WTC11 (cell line): ENCODE measurements around the gene OR4D1. TPM values are rescaled to one million over a fixed set of nuclear protein-coding genes. Genes with fewer than 3 reads are reported as not detected.

ENCODE experiments used
- ATAC-seq: fragments of 200-7000 bp; cut with Tn5 transposase; 2 replicates; pipeline ENCODE4 v1.10.0; 2021; ENCODE audit warnings: mild to moderate bottlenecking, moderate library complexity
- CTCF ChIA-PET: fragments of 300-600 bp; sonication (Branson Sonifier 250); formaldehyde crosslinking; loops from one replicate; lab custom pipeline; 2021; ENCODE audit warnings: antibody characterized with exemption; lab: Charles Lee
- POLR2A ChIA-PET: fragments of 350-600 bp; sonication (Branson Sonifier 250); formaldehyde crosslinking; loops from one replicate; lab custom pipeline; 2021; ENCODE audit warnings: antibody characterized with exemption; lab: Charles Lee
- DNase-seq: peaks from one replicate; pipeline ENCODE4 v3.0.0; 2021; ENCODE audit warnings: low spot score
- H3K27ac Mint-ChIP-seq: 2 replicates; pipeline ENCODE4 v1.8.0; 2021; ENCODE audit warnings: mixed read lengths
- H3K27me3 Mint-ChIP-seq: 2 replicates; pipeline ENCODE4 v1.8.0; 2021; ENCODE audit warnings: low read depth, mild to moderate bottlenecking, moderate library complexity, mixed read lengths
- H3K36me3 Mint-ChIP-seq: 2 replicates; pipeline ENCODE4 v1.8.0; 2021; ENCODE audit warnings: mixed read lengths
- H3K4me1 Mint-ChIP-seq: 2 replicates; pipeline ENCODE4 v1.8.0; 2022; ENCODE audit warnings: mixed read lengths
- H3K4me3 Mint-ChIP-seq: 2 replicates; pipeline ENCODE4 v1.8.0; 2021; ENCODE audit warnings: mild to moderate bottlenecking, moderate library complexity, mixed read lengths
- H3K9me3 Mint-ChIP-seq: 2 replicates; pipeline ENCODE4 v1.8.0; 2021; ENCODE audit warnings: mixed read lengths
- ATF1 ChIP-seq: sonication (generic); formaldehyde crosslinking; IDR thresholded peaks from 2 replicates; pipeline ENCODE4 v1.8.1; 2023; ENCODE audit warnings: mild to moderate bottlenecking, moderate library complexity, missing genetic modification reagents
- ESRRA ChIP-seq: sonication (generic); formaldehyde crosslinking; IDR thresholded peaks from 2 replicates; pipeline ENCODE4 v1.8.1; 2022; ENCODE audit warnings: mild to moderate bottlenecking, missing genetic modification reagents, borderline replicate concordance
- FOXJ3 ChIP-seq: sonication (generic); formaldehyde crosslinking; IDR thresholded peaks from 2 replicates; pipeline ENCODE4 v1.9.0; 2021; ENCODE audit warnings: missing genetic modification reagents, mild to moderate bottlenecking, borderline replicate concordance
- FOXP1 ChIP-seq: sonication (generic); formaldehyde crosslinking; IDR thresholded peaks from 2 replicates; pipeline ENCODE4 v1.8.0; 2022; ENCODE audit warnings: missing genetic modification reagents, mild to moderate bottlenecking, moderate library complexity, borderline replicate concordance
- GRHL2 ChIP-seq: fragments of 250-450 bp; sonication (Bioruptor Pico); IDR thresholded peaks from 2 replicates; pipeline ENCODE4 v1.8.0; 2022; ENCODE audit warnings: mild to moderate bottlenecking, moderate library complexity; ENCODE audit not compliant: insufficient replicate concordance, severe bottlenecking
- MXD4 ChIP-seq: fragments of 250-450 bp; sonication (Bioruptor Pico); IDR thresholded peaks from 2 replicates; pipeline ENCODE4 v1.8.0; 2021; ENCODE audit warnings: mild to moderate bottlenecking, moderate library complexity, borderline replicate concordance
- NFYB ChIP-seq: sonication (generic); formaldehyde crosslinking; conservative IDR thresholded peaks from 2 replicates; pipeline ENCODE4 v1.8.0; 2022; ENCODE audit warnings: low read depth, missing genetic modification reagents
- NR2C2 ChIP-seq: sonication (generic); formaldehyde crosslinking; IDR thresholded peaks from 2 replicates; pipeline ENCODE4 v1.8.0; 2022; ENCODE audit warnings: mild to moderate bottlenecking, missing genetic modification reagents
- TEAD1 ChIP-seq: sonication (generic); formaldehyde crosslinking; IDR thresholded peaks from 2 replicates; pipeline ENCODE4 v1.8.0; 2022; ENCODE audit warnings: mild to moderate bottlenecking, missing genetic modification reagents
- TEAD4 ChIP-seq: sonication (generic); formaldehyde crosslinking; IDR thresholded peaks from 2 replicates; pipeline ENCODE4 v1.8.0; 2022; ENCODE audit warnings: mild to moderate bottlenecking, missing genetic modification reagents
- ZNF121 ChIP-seq: sonication (generic); formaldehyde crosslinking; IDR thresholded peaks from 2 replicates; pipeline ENCODE4 v1.8.0; 2023; ENCODE audit warnings: missing genetic modification reagents
- ZNF317 ChIP-seq: sonication (generic); formaldehyde crosslinking; IDR thresholded peaks from 2 replicates; pipeline ENCODE4 v1.8.1; 2023; ENCODE audit warnings: low read depth, mild to moderate bottlenecking, moderate library complexity, missing genetic modification reagents, borderline replicate concordance
- ZNF396 ChIP-seq: fragments of 250-450 bp; sonication (Bioruptor Pico); IDR thresholded peaks from 2 replicates; pipeline ENCODE4 v1.8.0; 2021; ENCODE audit warnings: mild to moderate bottlenecking, moderate library complexity, borderline replicate concordance
- total RNA-seq: library from RNA; stranded (reverse); gene quantifications from 3 replicates; pipeline ENCODE4 v1.2.3, GENCODE V29; 2021
- TF ChIP-seq, protein P1 (sequence below): fragments of 250-450 bp; sonication (Bioruptor Pico); IDR thresholded peaks from 2 replicates; pipeline ENCODE4 v2.1.2; 2022; ENCODE audit warnings: mild to moderate bottlenecking, moderate library complexity
- TF ChIP-seq, protein P2 (sequence below): fragments of 250-450 bp; sonication (Bioruptor Pico); IDR thresholded peaks from 2 replicates; pipeline ENCODE4 v1.9.0; 2021; ENCODE audit warnings: mild to moderate bottlenecking
- TF ChIP-seq, protein P3 (sequence below): sonication (generic); formaldehyde crosslinking; IDR thresholded peaks from 2 replicates; pipeline ENCODE4 v1.8.1; 2023; ENCODE audit warnings: mild to moderate bottlenecking, missing genetic modification reagents
- TF ChIP-seq, protein P4 (sequence below): sonication (generic); formaldehyde crosslinking; conservative IDR thresholded peaks from 2 replicates; pipeline ENCODE4 v1.8.1; 2022; ENCODE audit warnings: mild to moderate bottlenecking, missing genetic modification reagents
- TF ChIP-seq, protein P5 (sequence below): sonication (generic); formaldehyde crosslinking; IDR thresholded peaks from 2 replicates; pipeline ENCODE4 v1.8.1; 2022; ENCODE audit warnings: low read depth, mild to moderate bottlenecking, moderate library complexity, missing genetic modification reagents, borderline replicate concordance
- TF ChIP-seq, protein P6 (sequence below): sonication (generic); formaldehyde crosslinking; IDR thresholded peaks from 2 replicates; pipeline ENCODE4 v1.8.1; 2023; ENCODE audit warnings: mild to moderate bottlenecking, moderate library complexity, missing genetic modification reagents
- TF ChIP-seq, protein P7 (sequence below): sonication (generic); formaldehyde crosslinking; IDR thresholded peaks from 2 replicates; pipeline ENCODE4 v1.8.0; 2023; ENCODE audit warnings: missing genetic modification reagents, mild to moderate bottlenecking, borderline replicate concordance
- TF ChIP-seq, protein P8 (sequence below): fragments of 250-450 bp; sonication (Bioruptor Pico); IDR thresholded peaks from 2 replicates; pipeline ENCODE4 v1.9.0; 2021; ENCODE audit warnings: mild to moderate bottlenecking

Gene OR4D1
- total RNA-seq, 1 experiment from 2014 or later = 0.17 TPM

DNA sequence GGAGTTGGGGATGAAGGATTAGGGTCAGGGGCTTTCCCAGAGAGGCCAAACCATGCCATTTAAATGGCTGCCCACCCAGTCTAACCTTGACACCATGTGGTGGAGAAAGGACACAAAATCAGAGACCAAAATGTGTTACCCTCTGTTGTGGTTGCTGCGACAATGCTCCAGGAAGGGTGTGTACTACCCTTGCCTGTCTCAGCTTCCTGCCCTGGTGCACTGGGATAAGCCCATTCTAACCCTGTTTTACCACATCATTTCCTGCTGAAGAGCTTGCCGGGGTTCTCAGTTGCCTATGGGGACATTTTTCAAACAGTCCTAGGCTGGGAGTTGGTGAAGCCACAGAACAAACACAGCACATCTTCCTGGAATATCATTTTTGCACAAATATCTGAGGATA is 4.9 kb downstream of the OR4D1 start:
- ChIA-PET CTCF (no interaction called here), POLR2A (no interaction called here)
- Mint-ChIP-seq H3K36me3 (no peaks in the 10 kb centered on the region), H3K4me3 (no peak overlapping the region), H3K27me3 (peaks cover 76% of the 10 kb centered on the region), H3K9me3 (no peaks in the 10 kb centered on the region), H3K27ac (no peak overlapping the region), H3K4me1 (peaks cover 6% of the 10 kb centered on the region; the same call in 1 of the 2 replicates)
- no peak for TF ChIP-seq ESRRA
- TF ChIP-seq, protein P1, sequence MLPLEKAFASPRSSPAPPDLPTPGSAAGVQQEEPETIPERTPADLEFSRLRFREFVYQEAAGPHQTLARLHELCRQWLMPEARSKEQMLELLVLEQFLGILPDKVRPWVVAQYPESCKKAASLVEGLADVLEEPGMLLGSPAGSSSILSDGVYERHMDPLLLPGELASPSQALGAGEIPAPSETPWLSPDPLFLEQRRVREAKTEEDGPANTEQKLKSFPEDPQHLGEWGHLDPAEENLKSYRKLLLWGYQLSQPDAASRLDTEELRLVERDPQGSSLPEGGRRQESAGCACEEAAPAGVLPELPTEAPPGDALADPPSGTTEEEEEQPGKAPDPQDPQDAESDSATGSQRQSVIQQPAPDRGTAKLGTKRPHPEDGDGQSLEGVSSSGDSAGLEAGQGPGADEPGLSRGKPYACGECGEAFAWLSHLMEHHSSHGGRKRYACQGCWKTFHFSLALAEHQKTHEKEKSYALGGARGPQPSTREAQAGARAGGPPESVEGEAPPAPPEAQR (CRISPR knock-in tag) = no peak
- TF ChIP-seq ZNF121 (CRISPR knock-in tag) = no peak
- TF ChIP-seq ATF1 (CRISPR knock-in tag) = no peak
- TF ChIP-seq ZNF396 (CRISPR knock-in tag) = no peak
- TF ChIP-seq, protein P2, sequence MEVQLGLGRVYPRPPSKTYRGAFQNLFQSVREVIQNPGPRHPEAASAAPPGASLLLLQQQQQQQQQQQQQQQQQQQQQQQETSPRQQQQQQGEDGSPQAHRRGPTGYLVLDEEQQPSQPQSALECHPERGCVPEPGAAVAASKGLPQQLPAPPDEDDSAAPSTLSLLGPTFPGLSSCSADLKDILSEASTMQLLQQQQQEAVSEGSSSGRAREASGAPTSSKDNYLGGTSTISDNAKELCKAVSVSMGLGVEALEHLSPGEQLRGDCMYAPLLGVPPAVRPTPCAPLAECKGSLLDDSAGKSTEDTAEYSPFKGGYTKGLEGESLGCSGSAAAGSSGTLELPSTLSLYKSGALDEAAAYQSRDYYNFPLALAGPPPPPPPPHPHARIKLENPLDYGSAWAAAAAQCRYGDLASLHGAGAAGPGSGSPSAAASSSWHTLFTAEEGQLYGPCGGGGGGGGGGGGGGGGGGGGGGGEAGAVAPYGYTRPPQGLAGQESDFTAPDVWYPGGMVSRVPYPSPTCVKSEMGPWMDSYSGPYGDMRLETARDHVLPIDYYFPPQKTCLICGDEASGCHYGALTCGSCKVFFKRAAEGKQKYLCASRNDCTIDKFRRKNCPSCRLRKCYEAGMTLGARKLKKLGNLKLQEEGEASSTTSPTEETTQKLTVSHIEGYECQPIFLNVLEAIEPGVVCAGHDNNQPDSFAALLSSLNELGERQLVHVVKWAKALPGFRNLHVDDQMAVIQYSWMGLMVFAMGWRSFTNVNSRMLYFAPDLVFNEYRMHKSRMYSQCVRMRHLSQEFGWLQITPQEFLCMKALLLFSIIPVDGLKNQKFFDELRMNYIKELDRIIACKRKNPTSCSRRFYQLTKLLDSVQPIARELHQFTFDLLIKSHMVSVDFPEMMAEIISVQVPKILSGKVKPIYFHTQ (CRISPR knock-in tag) = no peak
- TF ChIP-seq, protein P3, sequence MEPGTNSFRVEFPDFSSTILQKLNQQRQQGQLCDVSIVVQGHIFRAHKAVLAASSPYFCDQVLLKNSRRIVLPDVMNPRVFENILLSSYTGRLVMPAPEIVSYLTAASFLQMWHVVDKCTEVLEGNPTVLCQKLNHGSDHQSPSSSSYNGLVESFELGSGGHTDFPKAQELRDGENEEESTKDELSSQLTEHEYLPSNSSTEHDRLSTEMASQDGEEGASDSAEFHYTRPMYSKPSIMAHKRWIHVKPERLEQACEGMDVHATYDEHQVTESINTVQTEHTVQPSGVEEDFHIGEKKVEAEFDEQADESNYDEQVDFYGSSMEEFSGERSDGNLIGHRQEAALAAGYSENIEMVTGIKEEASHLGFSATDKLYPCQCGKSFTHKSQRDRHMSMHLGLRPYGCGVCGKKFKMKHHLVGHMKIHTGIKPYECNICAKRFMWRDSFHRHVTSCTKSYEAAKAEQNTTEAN (CRISPR knock-in tag) = no peak
- TF ChIP-seq, protein P4, sequence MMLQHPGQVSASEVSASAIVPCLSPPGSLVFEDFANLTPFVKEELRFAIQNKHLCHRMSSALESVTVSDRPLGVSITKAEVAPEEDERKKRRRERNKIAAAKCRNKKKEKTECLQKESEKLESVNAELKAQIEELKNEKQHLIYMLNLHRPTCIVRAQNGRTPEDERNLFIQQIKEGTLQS (CRISPR knock-in tag) = no peak
- ATAC-seq = no peak
- DNase-seq = no peak

DNA sequence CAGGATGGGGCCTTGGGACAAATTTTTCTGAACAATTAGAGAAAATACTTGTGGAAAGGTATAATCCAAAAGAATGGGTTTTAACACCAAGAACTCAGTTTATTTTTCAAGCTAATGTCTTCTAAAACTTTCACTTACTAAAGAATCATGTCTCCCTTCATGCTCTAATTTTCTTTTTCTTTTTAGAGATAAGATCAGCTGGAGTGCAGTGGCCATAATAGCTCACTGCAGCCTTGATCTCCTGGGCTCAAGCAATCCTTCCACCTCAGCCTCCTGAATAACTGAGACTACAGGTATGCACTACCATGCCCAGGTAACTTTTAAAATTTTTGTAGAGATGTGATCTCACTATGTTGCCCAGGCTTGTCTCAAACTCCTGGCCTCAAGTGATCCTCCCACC is 5.5 kb downstream of the OR4D1 start:
- Mint-ChIP-seq H3K9me3 (no peaks in the 10 kb centered on the region), H3K27me3 (peaks cover 75% of the 10 kb centered on the region), H3K36me3 (no peaks in the 10 kb centered on the region)
- TF ChIP-seq FOXJ3 (no peak), ZNF317 (no peak), NFYB (CRISPR knock-in tag) (no peak), MXD4 (no peak), TEAD4 (CRISPR knock-in tag) (no peak), NR2C2 (CRISPR knock-in tag) (no peak), TEAD1 (no peak), FOXP1 (no peak), GRHL2 (CRISPR knock-in tag) (no peak)
- TF ChIP-seq, protein P5, sequence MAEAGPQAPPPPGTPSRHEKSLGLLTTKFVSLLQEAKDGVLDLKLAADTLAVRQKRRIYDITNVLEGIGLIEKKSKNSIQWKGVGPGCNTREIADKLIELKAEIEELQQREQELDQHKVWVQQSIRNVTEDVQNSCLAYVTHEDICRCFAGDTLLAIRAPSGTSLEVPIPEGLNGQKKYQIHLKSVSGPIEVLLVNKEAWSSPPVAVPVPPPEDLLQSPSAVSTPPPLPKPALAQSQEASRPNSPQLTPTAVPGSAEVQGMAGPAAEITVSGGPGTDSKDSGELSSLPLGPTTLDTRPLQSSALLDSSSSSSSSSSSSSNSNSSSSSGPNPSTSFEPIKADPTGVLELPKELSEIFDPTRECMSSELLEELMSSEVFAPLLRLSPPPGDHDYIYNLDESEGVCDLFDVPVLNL (CRISPR knock-in tag) = no peak
- TF ChIP-seq, protein P6, sequence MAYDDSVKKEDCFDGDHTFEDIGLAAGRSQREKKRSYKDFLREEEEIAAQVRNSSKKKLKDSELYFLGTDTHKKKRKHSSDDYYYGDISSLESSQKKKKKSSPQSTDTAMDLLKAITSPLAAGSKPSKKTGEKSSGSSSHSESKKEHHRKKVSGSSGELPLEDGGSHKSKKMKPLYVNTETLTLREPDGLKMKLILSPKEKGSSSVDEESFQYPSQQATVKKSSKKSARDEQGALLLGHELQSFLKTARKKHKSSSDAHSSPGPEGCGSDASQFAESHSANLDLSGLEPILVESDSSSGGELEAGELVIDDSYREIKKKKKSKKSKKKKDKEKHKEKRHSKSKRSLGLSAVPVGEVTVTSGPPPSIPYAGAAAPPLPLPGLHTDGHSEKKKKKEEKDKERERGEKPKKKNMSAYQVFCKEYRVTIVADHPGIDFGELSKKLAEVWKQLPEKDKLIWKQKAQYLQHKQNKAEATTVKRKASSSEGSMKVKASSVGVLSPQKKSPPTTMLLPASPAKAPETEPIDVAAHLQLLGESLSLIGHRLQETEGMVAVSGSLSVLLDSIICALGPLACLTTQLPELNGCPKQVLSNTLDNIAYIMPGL (CRISPR knock-in tag) = no peak
- TF ChIP-seq, protein P7, sequence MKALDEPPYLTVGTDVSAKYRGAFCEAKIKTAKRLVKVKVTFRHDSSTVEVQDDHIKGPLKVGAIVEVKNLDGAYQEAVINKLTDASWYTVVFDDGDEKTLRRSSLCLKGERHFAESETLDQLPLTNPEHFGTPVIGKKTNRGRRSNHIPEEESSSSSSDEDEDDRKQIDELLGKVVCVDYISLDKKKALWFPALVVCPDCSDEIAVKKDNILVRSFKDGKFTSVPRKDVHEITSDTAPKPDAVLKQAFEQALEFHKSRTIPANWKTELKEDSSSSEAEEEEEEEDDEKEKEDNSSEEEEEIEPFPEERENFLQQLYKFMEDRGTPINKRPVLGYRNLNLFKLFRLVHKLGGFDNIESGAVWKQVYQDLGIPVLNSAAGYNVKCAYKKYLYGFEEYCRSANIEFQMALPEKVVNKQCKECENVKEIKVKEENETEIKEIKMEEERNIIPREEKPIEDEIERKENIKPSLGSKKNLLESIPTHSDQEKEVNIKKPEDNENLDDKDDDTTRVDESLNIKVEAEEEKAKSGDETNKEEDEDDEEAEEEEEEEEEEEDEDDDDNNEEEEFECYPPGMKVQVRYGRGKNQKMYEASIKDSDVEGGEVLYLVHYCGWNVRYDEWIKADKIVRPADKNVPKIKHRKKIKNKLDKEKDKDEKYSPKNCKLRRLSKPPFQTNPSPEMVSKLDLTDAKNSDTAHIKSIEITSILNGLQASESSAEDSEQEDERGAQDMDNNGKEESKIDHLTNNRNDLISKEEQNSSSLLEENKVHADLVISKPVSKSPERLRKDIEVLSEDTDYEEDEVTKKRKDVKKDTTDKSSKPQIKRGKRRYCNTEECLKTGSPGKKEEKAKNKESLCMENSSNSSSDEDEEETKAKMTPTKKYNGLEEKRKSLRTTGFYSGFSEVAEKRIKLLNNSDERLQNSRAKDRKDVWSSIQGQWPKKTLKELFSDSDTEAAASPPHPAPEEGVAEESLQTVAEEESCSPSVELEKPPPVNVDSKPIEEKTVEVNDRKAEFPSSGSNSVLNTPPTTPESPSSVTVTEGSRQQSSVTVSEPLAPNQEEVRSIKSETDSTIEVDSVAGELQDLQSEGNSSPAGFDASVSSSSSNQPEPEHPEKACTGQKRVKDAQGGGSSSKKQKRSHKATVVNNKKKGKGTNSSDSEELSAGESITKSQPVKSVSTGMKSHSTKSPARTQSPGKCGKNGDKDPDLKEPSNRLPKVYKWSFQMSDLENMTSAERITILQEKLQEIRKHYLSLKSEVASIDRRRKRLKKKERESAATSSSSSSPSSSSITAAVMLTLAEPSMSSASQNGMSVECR (CRISPR knock-in tag) = no peak
- TF ChIP-seq, protein P8, sequence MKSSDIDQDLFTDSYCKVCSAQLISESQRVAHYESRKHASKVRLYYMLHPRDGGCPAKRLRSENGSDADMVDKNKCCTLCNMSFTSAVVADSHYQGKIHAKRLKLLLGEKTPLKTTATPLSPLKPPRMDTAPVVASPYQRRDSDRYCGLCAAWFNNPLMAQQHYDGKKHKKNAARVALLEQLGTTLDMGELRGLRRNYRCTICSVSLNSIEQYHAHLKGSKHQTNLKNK (CRISPR knock-in tag) = no peak

More for the DNA sequence above, 5.5 kb downstream of the OR4D1 start:
- no peak for ATAC-seq
- no peak for DNase-seq
- Mint-ChIP-seq H3K27ac (no peak overlapping the region), H3K4me1 (peaks cover 6% of the 10 kb centered on the region; the same call in 1 of the 2 replicates), H3K4me3 (no peak overlapping the region)
- POLR2A ChIA-PET = no interaction called here
- CTCF ChIA-PET = no interaction called here
